ENCODE data around the gene APOE. TPM values are rescaled to one million over a fixed set of nuclear protein-coding genes. Genes with fewer than 3 reads are reported as not detected.

The APOE gene
- total RNA-seq, 1 donor from 2014 or later: 89.0 TPM

- no peak for DNase-seq (ENCODE audit: low read depth)
- H3K4me3 ChIP-seq (ENCODE audit: low read depth, low read length): no peak overlapping the region
- TF ChIP-seq CTCF (IDR thresholded peaks at IDR 0.05; ENCODE audit: insufficient read depth, low read length, poor library complexity, severe bottlenecking): no peak
- H3K27me3 ChIP-seq (ENCODE audit: control insufficient read depth, insufficient read depth, low read length): no peaks in the 10 kb centered on the region
- peaks cover 11% of the 10 kb centered on the region for H3K36me3 ChIP-seq (ENCODE audit: control insufficient read depth, insufficient read depth, low read length)
Measured at GRCh38 chr19:44875666-44876451, 29.7 kb upstream of the APOE start.

GRCh38 chr19:44876930-44877535 is 28.6 kb upstream of the APOE start:
- H3K27me3 ChIP-seq (ENCODE audit: control insufficient read depth, insufficient read depth, low read length): no peaks in the 10 kb centered on the region
- no peak for TF ChIP-seq CTCF (IDR thresholded peaks at IDR 0.05; ENCODE audit: insufficient read depth, low read length, poor library complexity, severe bottlenecking)
- H3K36me3 ChIP-seq (ENCODE audit: control insufficient read depth, insufficient read depth, low read length): peaks cover 11% of the 10 kb centered on the region
- no peak overlapping the region for H3K4me3 ChIP-seq (ENCODE audit: low read depth, low read length)
- DNase-seq (ENCODE audit: low read depth): no peak

- no peaks in the 10 kb centered on the region for H3K27me3 ChIP-seq (ENCODE audit: control insufficient read depth, insufficient read depth, low read length)
- H3K4me3 ChIP-seq (ENCODE audit: low read depth, low read length): no peak overlapping the region
- H3K36me3 ChIP-seq (ENCODE audit: control insufficient read depth, insufficient read depth, low read length): peaks cover 11% of the 10 kb centered on the region
- no peak for TF ChIP-seq CTCF (IDR thresholded peaks at IDR 0.05; ENCODE audit: insufficient read depth, low read length, poor library complexity, severe bottlenecking)
- DNase-seq (ENCODE audit: low read depth): no peak
Measured at GRCh38 chr19:44878120-44878865, 27.3 kb upstream of the APOE start.

GRCh38 chr19:44879309-44880065 is 26.1 kb upstream of the APOE start:
- Histone ChIP-seq H3K4me3 (ENCODE audit: low read depth, low read length) (no peak overlapping the region), H3K36me3 (ENCODE audit: control insufficient read depth, insufficient read depth, low read length) (peaks cover 6% of the 10 kb centered on the region)

More at GRCh38 chr19:44879309-44880065, 26.1 kb upstream of the APOE start:
- DNase-seq (ENCODE audit: low read depth): no peak
- no peaks in the 10 kb centered on the region for H3K27me3 ChIP-seq (ENCODE audit: control insufficient read depth, insufficient read depth, low read length)
- no peak for TF ChIP-seq CTCF (IDR thresholded peaks at IDR 0.05; ENCODE audit: insufficient read depth, low read length, poor library complexity, severe bottlenecking)

All from kidney epithelial cell (primary cell).